ENCODE results near the gene MYL9.
"Not testable (repeated sequence)": the region's sequence is repeated elsewhere in the genome, so short reads cannot be mapped to it uniquely, and the experiment has no call there.

Gene MYL9

DNA sequence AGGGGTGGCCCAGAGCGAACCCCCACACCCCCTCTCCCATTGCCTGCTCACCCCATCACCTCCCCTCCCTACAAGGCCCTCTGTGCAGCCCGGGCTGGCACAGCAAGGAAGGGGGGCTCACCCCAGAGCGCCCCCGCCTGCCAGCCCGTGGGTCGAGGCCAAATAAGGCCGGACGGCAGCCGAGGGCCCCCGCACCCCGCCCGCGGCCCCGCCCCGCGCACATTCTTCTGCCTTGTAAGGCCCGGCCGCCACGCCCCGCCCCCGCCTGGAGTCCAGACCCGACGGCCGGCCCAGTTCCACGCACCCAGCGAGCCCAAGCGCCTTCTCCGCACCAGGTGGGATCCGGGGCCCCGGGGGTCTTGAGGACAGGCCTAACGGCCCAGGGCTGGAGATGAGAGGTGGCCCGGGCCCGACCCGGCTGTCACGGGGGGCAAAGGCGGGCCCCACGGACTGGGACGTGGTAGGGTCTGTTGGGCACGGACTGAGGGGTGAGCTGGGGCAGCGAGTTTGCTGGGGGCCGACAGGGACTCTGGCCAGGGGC, at the start of gene MYL9:
Gene MYL9 (plus strand): TSS at position 293 of the 541 bp plus-strand sequence. CDS start 3,366 bp downstream, outside the sequence.
- DNase-seq (ENCODE audit: low read depth in 2 of 2), result no peak

DNA sequence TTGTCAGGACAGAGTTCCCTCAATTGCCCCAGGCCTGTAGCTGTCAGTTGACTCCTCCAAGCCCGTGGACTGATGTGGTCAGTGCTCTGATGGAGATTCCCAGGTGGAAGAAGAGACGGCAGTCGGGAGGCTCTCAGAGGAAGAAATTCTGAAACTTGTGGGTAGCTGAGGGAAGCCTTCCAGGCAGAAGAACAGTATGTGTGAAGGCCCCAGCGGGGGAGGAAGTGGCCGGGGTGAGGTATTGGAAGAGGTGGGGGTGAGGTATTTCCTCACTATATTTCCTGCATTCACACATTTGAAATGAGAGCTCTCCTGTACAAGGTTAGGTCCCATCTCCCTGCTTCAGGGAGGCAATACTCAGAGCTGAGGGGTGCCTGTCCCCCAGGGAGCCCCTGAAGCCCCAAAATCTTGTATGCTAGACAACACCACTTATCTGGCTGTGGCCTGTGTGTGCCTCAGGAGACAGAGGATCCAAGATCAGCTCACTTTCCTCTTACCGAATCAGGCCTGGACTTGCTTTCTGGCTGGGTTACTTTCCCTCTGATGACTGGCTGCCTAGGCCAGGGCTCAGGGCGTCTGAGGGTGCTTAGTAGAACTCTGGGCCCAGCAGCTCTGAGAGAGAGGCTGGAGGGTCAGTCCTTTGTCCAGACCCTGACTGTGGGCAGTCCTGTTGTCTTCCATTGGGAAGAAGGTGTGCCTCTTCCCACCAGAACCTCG, 49.3 kb upstream of the MYL9 start:
- peak; percentile 10 to 20 for DNase-seq (ENCODE audit: low read depth in 2 of 2)

DNA sequence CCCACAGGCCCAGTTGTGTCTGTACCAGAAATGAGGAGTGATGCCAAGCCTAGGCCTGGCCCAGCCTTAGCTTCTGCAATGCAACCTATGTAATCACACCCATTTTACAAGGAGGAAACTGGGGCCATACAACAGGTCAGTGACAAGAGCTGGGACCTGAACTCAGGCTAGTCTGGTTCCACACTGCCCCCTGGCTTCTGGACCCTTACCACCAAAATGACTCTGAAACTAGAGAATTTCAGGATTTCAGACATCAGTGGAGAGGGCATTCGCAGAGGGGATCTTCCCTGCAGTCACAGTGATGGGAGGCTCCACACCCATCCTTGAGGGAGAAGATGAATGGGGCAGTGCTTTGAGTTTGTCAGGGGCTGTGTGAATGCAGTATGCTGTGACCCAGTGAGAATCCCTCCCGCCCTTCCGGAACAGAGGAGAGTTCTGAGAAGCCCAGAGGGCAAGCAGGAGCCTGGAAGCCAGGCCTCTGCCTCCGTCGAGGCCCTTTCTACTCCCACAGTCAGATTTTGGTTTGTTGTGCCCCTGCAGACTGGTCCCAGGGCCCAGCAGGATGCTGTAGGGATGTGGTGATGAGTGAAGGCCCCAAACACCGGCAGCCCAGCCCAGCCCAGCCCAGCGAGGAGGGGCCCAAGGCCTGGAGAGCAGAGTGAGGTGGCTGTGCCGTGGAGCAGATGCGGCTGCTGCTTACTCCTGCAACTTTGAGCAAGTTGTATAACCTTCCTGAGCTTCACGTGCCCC, 48.1 kb upstream of the MYL9 start:
- DNase-seq (ENCODE audit: low read depth in 2 of 2), result no peak

DNA sequence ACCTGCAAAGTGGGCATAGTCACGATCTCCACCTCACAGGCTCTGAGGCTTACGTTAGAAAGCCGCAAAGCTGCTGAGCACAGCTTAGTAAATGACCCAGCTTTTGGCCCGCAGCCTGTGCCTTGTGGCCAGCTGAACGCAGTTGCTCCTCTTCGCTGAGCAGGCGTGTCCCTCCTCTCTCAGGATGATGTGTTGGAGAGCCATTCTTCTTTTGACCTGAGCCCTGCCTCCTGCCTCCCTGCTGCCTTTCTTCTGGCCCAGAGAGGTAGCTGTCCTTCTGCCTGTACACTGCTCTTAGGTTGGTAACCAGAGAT, 47.6 kb upstream of the MYL9 start:
- no peak for DNase-seq (ENCODE audit: low read depth in 2 of 2)

DNA sequence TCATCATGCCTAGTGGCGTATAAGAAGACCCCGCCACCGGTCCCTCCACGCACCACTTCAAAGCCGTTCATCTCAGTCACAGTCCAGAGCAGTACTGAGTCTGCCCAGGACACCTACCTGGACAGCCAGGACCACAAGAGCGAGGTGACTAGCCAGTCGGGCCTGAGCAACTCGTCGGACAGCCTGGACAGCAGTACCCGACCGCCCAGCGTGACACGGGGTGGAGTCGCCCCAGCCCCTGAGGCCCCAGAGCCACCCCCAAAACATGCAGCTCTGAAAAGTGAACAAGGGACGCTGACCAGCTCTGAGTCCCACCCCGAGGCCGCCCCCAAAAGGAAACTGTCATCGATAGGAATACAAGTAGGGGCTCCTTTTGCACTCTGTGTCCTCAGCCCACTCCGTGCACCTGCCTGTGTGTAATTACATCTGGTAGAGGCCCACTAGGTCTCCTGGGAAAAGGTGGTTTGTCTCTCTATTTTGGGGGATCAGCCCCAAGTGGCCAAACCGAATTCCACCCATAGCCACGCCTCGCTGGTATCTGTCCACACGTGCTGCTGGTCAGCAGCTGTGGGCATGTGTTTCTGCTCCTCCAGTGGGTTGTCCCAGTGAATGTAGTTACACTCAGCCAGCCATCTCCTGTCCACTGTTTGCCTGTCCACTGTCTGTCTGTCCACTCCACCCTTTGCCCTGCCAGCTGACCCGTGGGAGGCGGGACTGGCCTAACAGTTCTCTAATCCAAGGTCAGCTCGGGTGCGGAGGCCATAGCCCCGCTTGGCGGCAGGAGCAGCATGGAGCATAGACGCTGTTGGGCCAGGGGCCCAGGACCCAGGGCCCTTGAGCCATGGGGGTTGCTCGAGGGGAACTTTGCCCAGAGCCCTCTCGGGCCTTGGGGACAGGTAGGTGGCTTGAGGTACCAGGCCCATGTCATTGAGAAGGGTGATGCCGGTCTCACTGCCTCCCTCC, 44.3 kb upstream of the MYL9 start:
- DNase-seq (ENCODE audit: low read depth in 2 of 2), result no peak

DNA sequence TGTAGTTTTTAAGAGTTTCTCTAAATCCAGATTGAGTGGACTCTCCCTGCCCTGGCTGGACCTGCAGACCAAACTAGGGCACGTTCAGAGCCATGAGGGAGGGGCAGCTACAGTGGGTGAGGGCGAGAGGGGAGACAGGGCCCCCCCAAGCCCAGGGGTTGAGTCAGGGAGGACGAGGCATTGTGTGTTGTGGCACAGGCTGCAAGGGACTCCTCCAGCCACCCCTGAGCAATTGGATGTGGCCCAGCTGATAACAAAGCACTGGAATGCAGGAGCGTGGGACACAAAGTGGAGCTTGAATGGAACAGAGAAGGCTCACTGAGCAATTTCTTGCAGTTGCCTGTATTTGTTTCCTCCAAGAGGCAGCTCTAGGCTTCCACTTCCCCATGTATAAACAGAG, 43.5 kb upstream of the MYL9 start:
- no peak for DNase-seq (ENCODE audit: low read depth in 2 of 2)

DNA sequence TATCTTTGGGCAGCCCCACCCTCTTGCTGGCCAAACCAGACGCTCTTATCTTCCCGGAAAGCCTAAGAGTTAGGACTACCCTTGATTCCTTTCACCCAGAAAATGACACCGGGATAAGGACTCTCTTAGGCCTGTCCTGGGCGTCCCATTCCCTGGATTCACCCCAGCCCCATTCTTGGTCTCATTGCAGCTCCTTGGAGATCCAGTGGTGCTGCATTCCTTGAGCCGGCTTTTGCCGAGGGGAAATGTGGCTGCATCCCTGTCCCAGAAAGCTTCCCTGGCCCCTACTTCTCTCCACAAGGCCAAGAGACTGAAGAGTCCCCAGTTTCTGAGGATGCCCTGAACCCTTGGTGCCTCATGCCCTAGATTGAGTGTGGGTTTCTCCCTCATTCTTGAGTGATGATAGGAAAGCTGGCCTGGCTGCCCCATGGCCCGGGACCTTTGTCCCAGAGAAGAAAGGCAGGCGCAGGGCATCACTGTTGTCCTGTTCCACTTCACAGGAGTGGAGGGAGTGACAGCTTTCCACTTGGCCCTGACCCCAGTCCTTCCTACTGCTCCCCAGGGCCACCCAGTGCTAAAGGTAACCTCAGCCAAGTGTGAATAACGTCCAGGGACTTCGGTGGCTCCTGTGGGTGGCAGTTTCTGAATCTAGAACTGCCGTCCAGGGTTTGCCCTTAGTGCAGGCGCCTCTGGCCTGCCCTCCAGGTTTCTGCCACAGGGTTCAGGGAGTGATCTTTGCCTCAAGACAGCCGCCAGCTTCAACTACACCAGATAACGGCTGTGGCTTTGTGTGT, 42.7 kb upstream of the MYL9 start:
- no peak for DNase-seq (ENCODE audit: low read depth in 2 of 2)

DNA sequence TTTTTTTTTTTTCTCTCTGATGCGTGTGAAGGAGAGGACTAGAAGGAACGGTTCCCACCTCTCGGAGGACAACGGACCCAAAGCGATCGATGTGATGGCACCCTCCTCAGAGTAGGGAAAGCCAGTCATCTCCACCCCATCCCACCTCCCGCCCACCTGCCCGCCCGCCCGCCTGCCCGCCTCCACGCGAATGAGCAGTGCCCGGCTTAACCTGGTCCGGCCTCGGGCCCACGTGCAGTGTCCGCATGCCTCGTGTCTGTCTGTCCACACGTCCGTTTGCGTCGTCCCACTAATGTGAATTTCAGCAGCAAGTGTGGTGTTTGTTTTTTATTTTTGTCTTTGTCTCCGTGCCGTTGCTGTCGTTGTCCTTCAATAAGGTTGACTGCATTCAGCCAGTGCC, 42.1 kb upstream of the MYL9 start:
- DNase-seq (ENCODE audit: low read depth in 2 of 2), result no peak

DNA sequence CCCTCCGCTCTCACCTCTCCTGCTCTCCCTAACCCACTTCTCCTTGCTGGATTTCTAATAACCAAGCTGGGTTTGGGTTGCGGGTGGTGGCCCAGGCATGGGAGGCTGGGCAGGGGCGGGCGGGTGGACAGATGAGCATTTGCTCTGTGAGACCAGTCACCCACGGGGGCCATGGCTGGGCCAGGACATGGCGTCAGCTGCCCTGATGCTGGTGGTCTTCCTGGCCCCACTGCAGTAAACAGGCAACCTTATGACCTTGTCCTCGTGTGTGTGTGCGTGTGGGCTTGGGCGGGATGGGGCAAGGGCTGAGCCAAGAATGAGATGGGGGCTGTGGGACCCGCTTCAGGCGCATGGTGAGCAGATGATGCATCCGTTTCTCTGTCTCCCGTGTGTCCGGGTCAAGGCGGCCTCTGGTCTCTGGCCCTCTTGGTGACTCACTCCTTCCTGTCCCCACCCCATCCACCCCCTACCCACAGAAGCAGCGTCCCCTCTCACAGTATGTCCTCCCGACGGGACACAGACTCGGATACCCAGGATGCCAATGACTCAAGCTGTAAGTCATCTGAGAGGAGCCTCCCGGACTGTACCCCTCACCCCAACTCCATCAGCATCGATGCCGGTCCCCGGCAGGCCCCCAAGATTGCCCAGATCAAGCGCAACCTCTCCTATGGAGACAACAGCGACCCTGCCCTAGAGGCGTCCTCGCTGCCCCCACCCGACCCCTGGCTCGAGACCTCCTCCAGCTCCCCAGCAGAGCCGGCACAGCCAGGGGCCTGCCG, 41.4 kb upstream of the MYL9 start:
- DNase-seq (ENCODE audit: low read depth in 2 of 2), result no peak

DNA sequence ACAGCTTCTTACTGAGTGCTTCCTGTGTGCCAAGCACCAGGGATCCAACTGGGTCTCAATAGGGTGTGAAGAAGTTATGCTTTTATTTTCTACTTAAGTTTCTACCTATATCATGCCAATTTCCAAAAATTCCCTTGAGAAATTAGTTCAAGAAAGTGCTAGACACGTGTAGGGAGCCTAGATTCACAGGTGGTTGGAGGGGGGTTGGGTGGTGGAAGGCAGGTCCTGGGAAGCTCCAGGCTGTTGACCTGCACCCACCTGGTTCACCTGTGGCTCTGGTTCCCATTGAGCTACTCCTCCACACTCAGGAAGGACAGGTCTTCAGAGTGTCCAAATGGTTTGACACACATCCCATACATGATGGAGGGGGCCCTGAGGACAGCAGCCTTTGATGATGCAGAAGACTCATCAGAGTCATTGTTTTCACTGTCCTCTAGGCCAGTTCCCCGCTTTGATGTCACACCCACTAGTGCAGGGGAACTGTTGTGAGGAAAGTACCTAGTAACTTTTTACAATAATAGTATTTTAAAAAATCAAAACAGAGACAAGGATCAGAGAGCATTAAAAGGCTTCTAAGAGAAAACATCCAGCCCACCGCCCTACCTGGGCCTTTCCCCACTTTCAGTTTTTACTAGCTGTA, 39.8 kb upstream of the MYL9 start:
- no peak for DNase-seq (ENCODE audit: low read depth in 2 of 2)

DNA sequence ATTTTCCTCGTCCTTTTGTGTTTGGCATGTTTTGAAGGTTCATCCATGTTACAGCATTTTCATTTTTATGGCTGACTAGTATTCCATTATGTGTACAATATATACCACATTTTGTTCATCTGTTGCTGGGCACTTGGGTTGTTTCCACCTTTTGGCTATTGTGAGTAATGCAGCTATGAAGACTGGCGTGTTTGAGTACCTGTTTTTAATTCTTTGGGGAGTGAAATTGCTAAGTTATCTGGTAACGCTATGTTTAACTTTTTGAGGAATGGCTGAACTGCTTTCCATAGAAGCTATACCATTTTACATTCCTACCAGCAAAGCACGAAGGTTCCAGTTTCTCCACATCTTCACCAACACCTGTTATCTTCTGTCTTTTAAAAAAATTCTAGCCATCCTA, 37.0 kb upstream of the MYL9 start:
- DNase-seq (ENCODE audit: low read depth in 2 of 2), result no peak

DNA sequence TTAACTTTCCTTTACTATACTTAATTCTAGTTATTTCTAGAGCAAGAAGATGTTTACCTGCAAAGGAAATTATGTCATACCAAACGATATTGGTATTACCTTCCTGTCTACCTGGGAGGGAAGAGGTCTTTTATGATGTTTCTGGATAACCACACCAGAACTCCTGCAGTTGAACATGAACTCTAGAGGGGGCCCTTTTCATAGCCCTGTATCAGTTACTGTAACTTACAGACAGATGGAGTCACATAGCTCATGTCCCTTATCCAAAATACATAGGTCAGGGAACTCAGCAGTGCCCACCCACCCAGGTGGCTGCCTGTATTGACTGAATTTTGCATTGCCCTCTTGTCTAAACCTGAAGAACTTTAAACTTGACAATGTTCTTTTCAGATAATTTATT, 35.1 kb upstream of the MYL9 start:
- DNase-seq (ENCODE audit: low read depth in 2 of 2), result no peak

DNA sequence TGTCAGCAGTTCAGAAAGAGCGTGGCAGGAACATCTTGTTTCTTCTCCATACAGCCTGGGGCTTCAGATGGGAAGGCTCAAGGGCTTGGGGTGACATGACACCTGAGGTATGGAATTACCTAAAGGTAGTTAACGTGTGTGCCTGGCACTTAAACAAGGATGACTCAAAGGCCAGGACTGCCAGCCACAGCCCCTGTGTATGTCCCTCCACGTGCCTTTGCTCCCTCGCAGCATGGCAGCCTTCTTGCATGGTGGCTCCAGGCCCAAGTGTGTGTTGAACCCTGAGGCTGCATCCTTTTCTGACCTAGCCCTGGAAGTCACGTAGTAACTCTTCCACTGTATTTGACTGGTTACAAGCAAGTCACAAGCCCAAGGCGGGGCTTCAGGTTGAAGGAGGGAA, 33.6 kb upstream of the MYL9 start:
- DNase-seq (ENCODE audit: low read depth in 2 of 2), result no peak

DNA sequence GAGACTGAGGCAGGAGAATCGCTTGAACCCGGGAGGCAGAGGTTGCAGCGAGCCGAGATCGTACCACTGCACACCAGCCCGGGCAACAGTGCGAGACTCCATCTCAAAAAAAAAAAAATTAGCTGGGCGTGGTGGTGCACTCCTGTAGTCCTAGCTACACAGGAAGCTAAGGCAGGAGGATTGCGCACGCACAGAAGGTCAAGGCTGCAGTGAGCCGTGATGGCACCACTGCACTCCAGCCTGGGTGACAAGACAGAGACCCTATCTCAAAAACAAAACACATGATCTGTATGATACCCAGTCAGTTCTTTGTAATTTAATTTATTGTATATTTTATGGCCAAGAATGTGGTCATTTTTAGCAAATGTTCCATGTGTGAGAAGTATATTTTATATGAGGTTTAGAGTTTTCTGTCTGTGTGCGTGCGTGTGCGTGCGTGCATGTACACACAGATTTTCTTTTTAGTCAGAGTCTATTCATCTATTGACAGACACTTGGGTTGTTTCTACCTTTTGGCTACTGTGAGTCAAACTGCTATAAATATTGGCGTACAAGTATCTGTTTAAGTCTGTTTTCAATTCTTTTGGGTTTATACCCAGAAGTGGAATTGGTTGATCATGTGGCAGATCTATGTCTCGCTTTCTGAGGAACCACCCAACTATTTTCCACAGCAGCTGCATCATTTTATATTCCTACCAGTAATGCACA, 22.2 kb upstream of the MYL9 start:
- no peak for DNase-seq (ENCODE audit: low read depth in 2 of 2)

DNA sequence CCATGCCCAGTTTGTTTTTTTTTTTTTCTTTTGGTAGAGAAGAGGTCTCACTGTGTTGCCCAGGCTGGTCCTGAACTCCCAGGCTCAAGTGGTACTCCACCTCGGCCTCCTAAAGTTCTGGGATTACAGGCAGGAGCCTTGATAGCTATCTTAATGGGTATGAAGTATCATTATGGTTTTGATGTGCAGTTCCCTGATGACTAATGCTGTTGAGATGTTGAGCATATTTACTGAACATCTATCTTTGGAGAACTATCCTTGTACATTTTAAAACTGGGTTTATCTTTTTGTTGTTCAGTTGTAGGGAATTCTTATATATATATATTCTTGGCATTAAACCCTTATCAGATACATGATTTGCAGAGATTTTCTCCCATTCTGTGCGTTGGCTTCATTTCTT, 21.4 kb upstream of the MYL9 start:
- DNase-seq (ENCODE audit: low read depth in 2 of 2), result no peak

DNA sequence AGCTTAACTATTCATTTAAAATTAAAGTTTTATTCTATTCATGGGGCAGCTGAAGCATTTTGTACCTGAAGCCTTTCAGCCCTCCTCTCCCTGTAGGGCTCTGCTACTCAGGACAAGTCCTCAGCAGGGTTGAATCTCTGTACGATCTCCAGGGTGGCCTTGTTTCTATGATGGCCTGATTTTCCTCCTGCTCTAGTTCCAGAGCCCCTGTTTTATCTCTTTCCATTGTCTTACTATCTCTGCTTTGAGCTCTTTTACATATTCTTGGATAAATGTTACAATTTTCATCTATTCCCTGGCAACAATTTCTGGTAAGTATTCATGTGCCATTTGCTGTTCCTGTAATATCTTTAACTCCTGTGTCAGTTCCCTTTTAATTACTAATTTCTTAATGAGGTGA, 19.8 kb upstream of the MYL9 start:
- DNase-seq (ENCODE audit: low read depth in 2 of 2), result no peak

DNA sequence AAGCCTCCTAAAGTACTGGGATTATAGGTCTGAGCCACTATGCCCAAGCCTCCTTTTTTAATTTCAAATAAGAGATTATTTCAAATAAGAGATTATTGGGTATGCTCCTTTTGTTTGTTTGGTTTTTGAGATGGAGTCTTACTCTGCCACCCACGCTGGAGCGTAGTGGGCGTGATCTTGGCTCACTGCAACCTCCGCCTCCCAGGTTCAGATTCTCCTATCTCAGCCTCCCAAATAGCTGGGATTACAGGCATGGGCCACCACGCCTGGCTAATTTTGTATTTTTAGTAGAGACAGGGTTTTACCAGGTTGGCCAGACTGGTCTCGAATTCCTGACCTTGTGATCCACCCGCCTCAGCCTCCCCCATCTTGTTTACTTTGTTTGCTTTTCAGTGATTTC, 18.9 kb upstream of the MYL9 start:
- DNase-seq (ENCODE audit: low read depth in 2 of 2), result not testable (repeated sequence)

DNA sequence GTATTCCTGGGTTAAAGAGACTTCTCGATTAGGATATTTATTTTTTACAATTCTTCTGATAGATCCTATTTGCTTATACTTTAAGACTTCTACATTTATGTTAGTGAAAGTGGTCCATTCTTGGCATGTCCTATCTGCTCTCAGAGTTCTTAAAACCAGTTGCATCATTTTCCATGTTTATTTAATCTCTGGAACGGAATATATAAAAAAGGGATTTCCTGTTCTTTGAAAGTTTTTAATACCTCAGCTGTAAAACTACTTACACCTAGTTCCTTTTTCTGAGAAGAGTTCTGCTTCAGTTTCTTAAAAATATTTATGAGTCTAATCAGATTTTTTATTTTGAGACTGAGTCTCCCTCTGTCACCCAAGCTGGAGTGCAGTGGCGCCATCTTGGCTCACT, 18.0 kb upstream of the MYL9 start:
- no peak for DNase-seq (ENCODE audit: low read depth in 2 of 2)

DNA sequence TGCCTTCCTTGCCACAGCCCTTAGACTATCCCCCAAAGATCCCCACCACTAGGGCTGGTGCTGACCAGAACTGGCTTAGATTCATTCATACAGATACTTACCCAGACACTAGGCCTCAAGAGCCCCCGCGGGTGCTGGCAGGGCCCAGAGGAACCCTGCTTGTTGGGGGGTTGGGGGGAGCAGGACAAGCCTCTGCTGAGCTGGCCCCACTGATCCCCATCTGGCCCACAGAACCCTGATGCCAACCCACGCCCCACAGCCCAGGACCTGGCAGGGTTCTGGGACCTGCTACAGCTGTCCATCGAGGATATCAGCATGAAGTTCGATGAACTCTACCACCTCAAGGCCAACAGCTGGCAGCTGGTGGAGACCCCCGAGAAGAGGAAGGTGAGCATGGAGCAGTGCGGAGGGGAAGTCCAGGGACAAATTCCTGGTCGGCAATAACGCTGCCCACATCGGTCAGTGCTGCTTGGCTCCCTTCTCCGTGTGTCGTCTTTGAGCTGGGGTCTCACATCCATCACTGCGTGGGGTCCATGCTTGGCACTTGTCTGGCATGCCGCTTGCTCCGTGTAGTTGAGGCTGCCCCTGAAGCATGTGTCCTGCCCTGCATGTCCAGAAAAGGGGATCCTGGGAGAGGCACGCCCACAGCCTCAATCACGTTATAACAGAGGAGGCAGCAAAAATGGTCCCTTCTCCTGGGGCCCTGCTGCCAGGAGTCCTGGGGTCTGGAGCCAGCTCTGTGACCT, 15.5 kb upstream of the MYL9 start:
- no peak for DNase-seq (ENCODE audit: low read depth in 2 of 2)
